B cell (primary cell): Measurements from ENCODE around the gene CREB3. TPM values are rescaled to one million over a fixed set of nuclear protein-coding genes. Genes with fewer than 3 reads are reported as not detected.

Source experiments
- ATAC-seq: fragments of 200-7000 bp; cut with Tn5 transposase; one replicate; pipeline ENCODE4 v1.10.0; 2021; ENCODE audit warnings: low read depth, mild to moderate bottlenecking, moderate number of reproducible peaks, moderate library complexity
- CTCF ChIA-PET: fragments of 350-600 bp; sonication (Branson Sonifier 250); formaldehyde crosslinking; loops from one replicate; lab custom pipeline; 2021; ENCODE audit warnings: antibody characterized with exemption, inconsistent platforms; lab: Charles Lee
- POLR2A ChIA-PET: fragments of 350-600 bp; sonication (Branson Sonifier 250); formaldehyde crosslinking; loops from one replicate; lab custom pipeline; 2021; ENCODE audit warnings: antibody characterized with exemption; lab: Charles Lee
- DNase-seq: peaks from one replicate; pipeline ENCODE4 v3.0.0; 2013
- H2AFZ ChIP-seq: 2 replicates; pipeline ENCODE4 v1.6.1; 2012; ENCODE audit warnings: mild to moderate bottlenecking, low read depth, low read length; ENCODE audit not compliant: insufficient read depth, poor library complexity, severe bottlenecking
- H3K27ac ChIP-seq, 2 donors: 1 replicate in 1 of 2; 2 replicates in 1 of 2; pipeline ENCODE4 v1.5.1; 2012 to 2013; ENCODE audit warnings: low read length in 2 of 2, mild to moderate bottlenecking in 2 of 2, moderate library complexity in 1 of 2
- H3K27me3 ChIP-seq, 4 experiments: fragments of 200-600 bp in 1 of 4; sonication (generic) in 1 of 4; replicated peaks in 1 of 4; 1 replicate in 2 of 4; 2 replicates in 2 of 4; pipeline versions ENCODE4 v1.6.1 to v1.7.0; 2013 to 2016; ENCODE audit warnings: low read length in 3 of 4, mild to moderate bottlenecking in 2 of 4, mixed read lengths in 1 of 4, moderate library complexity in 1 of 4; ENCODE audit not compliant: insufficient read depth in 4 of 4, control insufficient read depth in 3 of 4; ENCODE audit errors: control extremely low read depth in 1 of 4
- H3K36me3 ChIP-seq, 2 experiments: replicated peaks in 1 of 2; 1 replicate in 1 of 2; 2 replicates in 1 of 2; pipeline versions ENCODE4 v1.6.1 to v1.7.1; 2013; ENCODE audit warnings: low read length in 1 of 2; ENCODE audit not compliant: insufficient read depth in 2 of 2, control insufficient read depth in 1 of 2; ENCODE audit errors: control extremely low read depth in 1 of 2, extremely low read depth in 1 of 2
- H3K4me1 ChIP-seq, 2 donors: fragments of 200-600 bp in 1 of 2; sonication (generic) in 1 of 2; 1 replicate in 1 of 2; 2 replicates in 1 of 2; pipeline versions ENCODE4 v1.5.1 to v1.6.1; 2013 to 2017; ENCODE audit warnings: low read length in 2 of 2; ENCODE audit not compliant: control insufficient read depth in 2 of 2, insufficient read depth in 2 of 2
- H3K4me2 ChIP-seq: replicated peaks from 2 replicates; pipeline ENCODE3; 2012; ENCODE audit warnings: mild to moderate bottlenecking, low read depth, low read length; ENCODE audit not compliant: poor library complexity, severe bottlenecking
- H3K4me3 ChIP-seq, 5 experiments: fragments of 200-600 bp in 1 of 5; sonication (generic) in 1 of 5; 1 replicate in 3 of 5; 2 replicates in 2 of 5; pipeline versions ENCODE4 v1.5.1 to v1.7.0; 2011 to 2016; ENCODE audit warnings: low read length in 4 of 5, mild to moderate bottlenecking in 4 of 5, low read depth in 2 of 5, control low read depth in 1 of 5, moderate library complexity in 1 of 5; ENCODE audit not compliant: insufficient read depth in 1 of 5; ENCODE audit errors: control extremely low read depth in 1 of 5, extremely low read depth in 1 of 5
- H3K79me2 ChIP-seq: fragments of 200-600 bp; sonication (generic); one replicate; pipeline ENCODE4 v1.6.0; 2016; ENCODE audit warnings: low read length; ENCODE audit not compliant: control insufficient read depth, insufficient read depth
- H3K9ac ChIP-seq: fragments of 200-600 bp; sonication (generic); 2 replicates; pipeline ENCODE4 v1.6.1; 2017; ENCODE audit warnings: mild to moderate bottlenecking, low read length, moderate library complexity
- H3K9me3 ChIP-seq, 3 donors: one replicate each; pipeline versions ENCODE4 v1.6.1 to v1.7.1; 2013; ENCODE audit warnings: low read length in 2 of 3; ENCODE audit not compliant: control insufficient read depth in 2 of 3, insufficient read depth in 1 of 3; ENCODE audit errors: control extremely low read depth in 1 of 3
- H4K20me1 ChIP-seq: 2 replicates; pipeline ENCODE4 v1.6.0; 2012; ENCODE audit warnings: mild to moderate bottlenecking, low read length; ENCODE audit not compliant: insufficient read depth, control insufficient read depth, poor library complexity, severe bottlenecking
- H3K27ac Mint-ChIP-seq: one replicate; pipeline ENCODE4 v1.8.0; 2021; ENCODE audit warnings: mixed read lengths
- H3K27me3 Mint-ChIP-seq: one replicate; pipeline ENCODE4 v1.8.0; 2021; ENCODE audit warnings: mixed read lengths
- H3K4me1 Mint-ChIP-seq: one replicate; pipeline ENCODE4 v1.8.0; 2021; ENCODE audit warnings: mixed read lengths
- H3K4me3 Mint-ChIP-seq: one replicate; pipeline ENCODE4 v1.8.0; 2021; ENCODE audit warnings: mixed read lengths
- H3K9me3 Mint-ChIP-seq: one replicate; pipeline ENCODE4 v1.8.0; 2022; ENCODE audit warnings: mixed read lengths; ENCODE audit not compliant: insufficient read depth
- EZH2 ChIP-seq: IDR thresholded peaks from 2 replicates; pipeline ENCODE4 v1.6.1; 2012; ENCODE audit warnings: borderline replicate concordance, low read depth, mild to moderate bottlenecking, moderate library complexity, low read length; ENCODE audit not compliant: insufficient read depth, poor library complexity, severe bottlenecking
- WGBS: methylation state at CpG from one replicate; pipeline ENCODE4 v1.1.5; 2013; ENCODE audit warnings: missing lambda C conversion rate; ENCODE audit not compliant: insufficient coverage; 5-methylcytosine and 5-hydroxymethylcytosine counted together
- intact Hi-C: fragments of 100-400 bp; cut with micrococcal nuclease; formaldehyde crosslinking; loops from one replicate; pipeline ENCODE4 v1.10.0; 2022
- polyA plus RNA-seq: library from polyadenylated mRNA; depleted of rRNA; stranded (reverse); fragments of >200 nt; gene quantifications from 2 replicates; pipeline ENCODE4 v1.2.3, GENCODE V29; 2012
- total RNA-seq, 2 donors: library from RNA; stranded (reverse); fragments of 120-200 nt in 1 of 2; gene quantifications; 1 replicate in 1 of 2; 2 replicates in 1 of 2; pipeline versions ENCODE4 v1.2.3 to v1.2.4, GENCODE V29; 2013 to 2022
- TF ChIP-seq, protein P1 (sequence below): fragments of 200-600 bp; IDR thresholded peaks from one replicate; pipeline ENCODE4 v1.8.0; 2022; ENCODE audit warnings: antibody characterized with exemption, mild to moderate bottlenecking

The CREB3 gene
- total and polyA plus RNA-seq, 2 donors (not counting 1 experiment from before 2014, with no cell fraction given), result 12.3 to 20.7 TPM

DNA sequence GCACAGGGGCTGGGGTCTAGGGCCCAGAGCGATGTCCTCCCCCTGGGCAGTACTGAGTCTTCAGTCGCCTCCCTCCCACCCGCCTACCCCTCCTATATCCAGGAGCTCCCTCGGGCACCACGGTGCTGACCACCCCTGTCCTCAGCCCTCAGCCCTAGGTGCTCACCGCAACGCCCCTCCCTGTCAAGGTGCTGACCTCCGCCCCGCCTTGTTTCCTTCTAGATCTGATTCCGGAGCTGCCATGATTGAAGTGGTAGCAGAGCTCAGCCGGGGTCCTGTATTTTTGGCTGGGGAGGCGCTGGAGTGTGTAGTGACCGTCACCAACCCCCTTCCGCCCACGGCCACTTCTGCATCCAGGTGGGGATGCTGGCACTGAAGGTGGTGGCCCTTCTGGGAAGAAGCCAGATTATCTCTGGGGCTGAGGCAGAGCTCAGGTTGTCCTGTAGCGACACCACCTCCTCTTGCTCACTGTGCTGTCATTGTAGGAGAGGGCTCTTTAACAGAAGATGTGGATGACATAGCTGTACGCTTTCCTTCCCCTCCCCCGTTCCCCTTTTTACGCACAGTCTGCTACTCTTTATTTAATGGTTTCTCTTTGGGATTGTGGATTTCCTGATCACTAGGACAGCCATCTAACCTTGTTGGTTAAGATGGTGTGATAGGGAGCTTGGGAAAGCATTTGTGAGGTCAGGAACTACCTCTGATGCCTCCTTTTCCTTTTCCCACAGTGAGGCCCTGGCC lies 17.2 kb downstream of the CREB3 start:
- Mint-ChIP-seq H3K27me3 (no peaks in the 10 kb centered on the region), H3K27ac (peak overlapping the region; percentile 96), H3K4me3 (peak overlapping the region; percentile 96), H3K4me1 (peaks cover 49% of the 10 kb centered on the region), H3K9me3 (no peaks in the 10 kb centered on the region)
- peaks cover 2 to 40% of the 10 kb centered on the region in 2 experiments for H3K36me3 ChIP-seq
- H3K9ac ChIP-seq, result peak overlapping the region; percentile 81
- H3K79me2 ChIP-seq, result peaks cover 91% of the 10 kb centered on the region
- TF ChIP-seq EZH2, result no peak
- TF ChIP-seq, protein P1, sequence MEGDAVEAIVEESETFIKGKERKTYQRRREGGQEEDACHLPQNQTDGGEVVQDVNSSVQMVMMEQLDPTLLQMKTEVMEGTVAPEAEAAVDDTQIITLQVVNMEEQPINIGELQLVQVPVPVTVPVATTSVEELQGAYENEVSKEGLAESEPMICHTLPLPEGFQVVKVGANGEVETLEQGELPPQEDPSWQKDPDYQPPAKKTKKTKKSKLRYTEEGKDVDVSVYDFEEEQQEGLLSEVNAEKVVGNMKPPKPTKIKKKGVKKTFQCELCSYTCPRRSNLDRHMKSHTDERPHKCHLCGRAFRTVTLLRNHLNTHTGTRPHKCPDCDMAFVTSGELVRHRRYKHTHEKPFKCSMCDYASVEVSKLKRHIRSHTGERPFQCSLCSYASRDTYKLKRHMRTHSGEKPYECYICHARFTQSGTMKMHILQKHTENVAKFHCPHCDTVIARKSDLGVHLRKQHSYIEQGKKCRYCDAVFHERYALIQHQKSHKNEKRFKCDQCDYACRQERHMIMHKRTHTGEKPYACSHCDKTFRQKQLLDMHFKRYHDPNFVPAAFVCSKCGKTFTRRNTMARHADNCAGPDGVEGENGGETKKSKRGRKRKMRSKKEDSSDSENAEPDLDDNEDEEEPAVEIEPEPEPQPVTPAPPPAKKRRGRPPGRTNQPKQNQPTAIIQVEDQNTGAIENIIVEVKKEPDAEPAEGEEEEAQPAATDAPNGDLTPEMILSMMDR, result no peak
- ATAC-seq (peak; percentile 46), DNase-seq (peak; percentile 67)
- intact Hi-C loops, result loop anchor here (1.0 kb wide), 4 partner anchors 8 to 145 kb away; partner anchors contain the start of genes CREB3 and TLN1
- peak overlapping the region; percentile 71 to 77 for H3K27ac ChIP-seq
- H3K4me1 ChIP-seq, result peaks cover 37 to 41% of the 10 kb centered on the region in 2 donors
- H3K27me3 ChIP-seq, result no peaks in the 10 kb centered on the region
- peak overlapping the region; percentile 88 for H3K4me2 ChIP-seq
- POLR2A ChIA-PET, result interaction anchor here (0.6 to 2.4 kb wide), 7 partner anchors 12 to 145 kb away, joined by 3 to 29 read pairs (median 4); partner anchors contain the start of genes CREB3, HINT2 and TLN1
- 0% methylated on average over 9 of the region's 19 CpGs for WGBS
- H2AFZ ChIP-seq, result peak overlapping the region; percentile 82
- CTCF ChIA-PET, result interaction anchor here (1.0 to 9.4 kb wide), 14 partner anchors 9 to 146 kb away, joined by 3 to 142 read pairs (median 5); partner anchors contain the start of genes ARHGEF39, CREB3, SPAG8 and TLN1
- H3K9me3 ChIP-seq, result no peaks in the 10 kb centered on the region
- peak overlapping the region; percentile 49 to 92 (median 84) for H3K4me3 ChIP-seq
- peaks cover 35% of the 10 kb centered on the region for H4K20me1 ChIP-seq

DNA sequence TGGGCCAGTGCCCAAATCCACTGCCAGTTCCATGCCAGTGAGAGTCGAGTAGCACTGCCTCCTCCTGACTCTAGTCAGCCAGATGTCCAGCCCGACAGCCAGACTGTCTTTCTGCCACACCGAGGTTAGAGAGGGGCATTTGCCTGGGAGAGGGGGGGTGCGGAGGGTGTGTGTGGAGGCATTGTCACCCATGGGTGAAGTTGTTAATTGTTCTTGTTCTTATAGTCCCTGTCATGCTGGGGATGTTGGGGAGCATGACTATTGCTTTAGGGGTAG lies 17.7 kb downstream of the CREB3 start:
- Histone ChIP-seq H3K27me3 (no peaks in the 10 kb centered on the region), H3K4me3 (peak overlapping the region in 4 of 5 experiments; percentile 73 to 92 (median 88)), H2AFZ (peak overlapping the region; percentile 82), H3K9ac (peak overlapping the region; percentile 81), H3K9me3 (no peaks in the 10 kb centered on the region), H3K36me3 (peaks cover 2 to 38% of the 10 kb centered on the region in 2 experiments), H3K4me1 (peaks cover 40 to 46% of the 10 kb centered on the region in 2 donors), H3K27ac (peak overlapping the region; percentile 71 to 77), H4K20me1 (peaks cover 33% of the 10 kb centered on the region), H3K79me2 (peaks cover 92% of the 10 kb centered on the region), H3K4me2 (peak overlapping the region; percentile 88)
- Mint-ChIP-seq H3K9me3 (no peaks in the 10 kb centered on the region), H3K27me3 (no peaks in the 10 kb centered on the region), H3K4me3 (peak overlapping the region; percentile 96), H3K4me1 (peaks cover 52% of the 10 kb centered on the region), H3K27ac (peak overlapping the region; percentile 96)
- CTCF ChIA-PET, result interaction anchor here (1.0 to 9.4 kb wide), 12 partner anchors 8 to 147 kb away, joined by 3 to 142 read pairs (median 5); partner anchors contain the start of genes CREB3, SPAG8 and TLN1
- intact Hi-C loops, result no loop called here
- WGBS, result 17% methylated on average over 1 of the region's 4 CpGs
- DNase-seq, result no peak
- POLR2A ChIA-PET, result interaction anchor here (1.3 to 2.4 kb wide), 2 partner anchors 18 to 64 kb away, joined by 3 to 29 read pairs; partner anchors contain the start of genes CREB3, HINT2 and TLN1
- TF ChIP-seq, protein P1, result no peak
- TF ChIP-seq EZH2, result no peak
- no peak for ATAC-seq
